ENCODE results near the gene DUSP8. TPM values are rescaled to one million over a fixed set of nuclear protein-coding genes. Genes with fewer than 3 reads are reported as not detected.

DUSP8 gene
- total RNA-seq, 4 donors from 2014 or later: 13.3 to 31.8 (median 19.8) TPM

DNA sequence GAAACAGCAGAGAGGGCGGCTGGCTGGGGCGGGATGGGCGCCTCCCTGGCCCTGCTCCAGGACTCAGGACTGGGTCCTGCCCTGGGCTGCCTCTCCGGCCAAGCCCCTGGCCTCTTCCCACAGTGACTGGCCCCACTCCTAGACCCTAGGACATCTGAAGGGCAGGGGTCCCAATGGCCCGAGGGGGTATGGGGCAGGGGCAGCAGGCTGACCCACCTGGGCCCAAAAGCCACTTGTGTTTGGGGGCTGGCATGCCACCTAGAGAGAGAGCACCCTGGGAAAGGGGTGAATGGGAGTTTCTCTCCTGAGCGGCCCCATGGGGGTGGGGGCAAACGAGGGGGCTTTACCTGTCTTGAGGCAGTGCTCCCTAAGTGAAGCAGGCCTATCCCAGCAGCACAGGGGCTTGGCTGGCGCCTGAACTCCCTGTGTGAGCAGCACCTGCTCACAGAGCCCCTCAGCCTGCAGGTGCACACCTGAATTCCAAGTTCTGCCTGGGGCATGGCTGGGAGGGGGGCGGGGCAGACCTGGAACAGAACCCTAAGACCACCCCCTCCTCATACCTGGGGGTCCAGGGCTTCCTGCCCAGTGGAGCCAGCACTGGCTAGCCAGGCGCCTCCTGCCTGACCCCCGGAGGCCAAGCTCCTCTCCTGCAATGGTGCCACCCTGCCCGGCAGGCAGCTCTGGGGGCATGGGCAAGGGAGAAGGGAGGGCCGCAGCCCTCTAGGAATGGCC, 16.9 kb downstream of the DUSP8 start:
- Histone ChIP-seq H3K9me3 (no peaks in the 10 kb centered on the region), H3K27me3 (no peaks in the 10 kb centered on the region), H3K36me3 (peaks cover 0 to 6% (median 0%) of the 10 kb centered on the region in 4 donors), H3K27ac (peak overlapping the region in 1 of 4 donors; percentile 22), H3K4me1 (peaks cover 31 to 48% (median 38%) of the 10 kb centered on the region in 4 donors), H3K4me3 (no peak overlapping the region)
- 63 to 71% methylated on average over 4 to 12 of the region's 13 CpGs for WGBS, 2 donors (ENCODE audit: low coverage in 1 of 2)
- TF ChIP-seq POLR2AphosphoS5 (IDR thresholded peaks at IDR 0.05) (no peak), EP300 (IDR thresholded peaks at IDR 0.05; ENCODE audit: low read depth) (no peak), POLR2A (IDR thresholded peaks at IDR 0.05) (no peak)
- TF ChIP-seq, protein P1, sequence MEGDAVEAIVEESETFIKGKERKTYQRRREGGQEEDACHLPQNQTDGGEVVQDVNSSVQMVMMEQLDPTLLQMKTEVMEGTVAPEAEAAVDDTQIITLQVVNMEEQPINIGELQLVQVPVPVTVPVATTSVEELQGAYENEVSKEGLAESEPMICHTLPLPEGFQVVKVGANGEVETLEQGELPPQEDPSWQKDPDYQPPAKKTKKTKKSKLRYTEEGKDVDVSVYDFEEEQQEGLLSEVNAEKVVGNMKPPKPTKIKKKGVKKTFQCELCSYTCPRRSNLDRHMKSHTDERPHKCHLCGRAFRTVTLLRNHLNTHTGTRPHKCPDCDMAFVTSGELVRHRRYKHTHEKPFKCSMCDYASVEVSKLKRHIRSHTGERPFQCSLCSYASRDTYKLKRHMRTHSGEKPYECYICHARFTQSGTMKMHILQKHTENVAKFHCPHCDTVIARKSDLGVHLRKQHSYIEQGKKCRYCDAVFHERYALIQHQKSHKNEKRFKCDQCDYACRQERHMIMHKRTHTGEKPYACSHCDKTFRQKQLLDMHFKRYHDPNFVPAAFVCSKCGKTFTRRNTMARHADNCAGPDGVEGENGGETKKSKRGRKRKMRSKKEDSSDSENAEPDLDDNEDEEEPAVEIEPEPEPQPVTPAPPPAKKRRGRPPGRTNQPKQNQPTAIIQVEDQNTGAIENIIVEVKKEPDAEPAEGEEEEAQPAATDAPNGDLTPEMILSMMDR (IDR thresholded peaks at IDR 0.05): no peak
- in situ Hi-C loops (cut with MboI; ENCODE audit: low pct_ligation_motif_present in 1 of 4, low pct_unique_long_range_greater_than_20kb in 1 of 4, low sequenced_read_pairs in 3 of 4): no loop called here
- DNase-seq: no peak
- intact Hi-C loops (cut with DNase I; ENCODE audit: low total_unique reads): no loop called here

DNA sequence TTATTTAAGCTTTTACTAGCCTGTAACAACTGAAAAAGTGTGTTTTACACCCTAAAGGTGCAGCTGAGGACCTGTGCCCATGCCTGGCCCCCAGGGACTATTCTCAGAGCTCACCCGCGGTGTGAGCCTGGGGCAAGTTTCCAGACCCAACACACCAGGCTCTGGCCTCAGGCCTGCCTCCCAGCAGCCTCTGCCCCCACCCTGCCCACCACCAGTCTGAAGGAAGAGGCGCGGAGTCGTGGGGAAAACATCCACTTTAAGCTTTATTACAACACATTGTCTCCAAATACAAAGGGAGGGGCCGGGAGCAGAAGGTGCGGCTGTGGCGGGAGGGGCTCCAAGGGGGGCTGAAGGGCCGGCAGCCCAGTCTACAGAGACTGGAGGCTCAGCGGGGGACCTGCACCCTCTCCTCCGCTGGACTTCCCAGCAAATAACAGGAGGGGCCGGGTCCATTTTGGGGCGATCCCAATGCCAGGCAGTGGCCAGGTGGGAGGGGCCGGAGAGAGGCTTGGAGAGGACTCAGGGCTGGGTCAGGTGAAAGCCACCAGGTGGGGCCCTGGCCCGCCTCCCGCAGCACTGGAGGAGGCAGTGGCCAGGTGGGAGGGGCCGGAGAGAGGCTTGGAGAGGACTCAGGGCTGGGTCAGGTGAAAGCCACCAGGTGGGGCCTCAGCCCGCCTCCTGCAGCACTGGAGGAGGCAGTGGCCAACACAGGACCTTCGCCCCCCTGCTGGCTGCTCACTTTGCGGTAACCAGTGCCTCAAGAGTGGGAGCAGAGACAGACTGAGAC, 18.1 kb downstream of the DUSP8 start:
- TF ChIP-seq POLR2AphosphoS5 (IDR thresholded peaks at IDR 0.05) (no peak), EP300 (IDR thresholded peaks at IDR 0.05; ENCODE audit: low read depth) (no peak), POLR2A (IDR thresholded peaks at IDR 0.05) (peak; percentile 30)
- TF ChIP-seq, protein P1 (IDR thresholded peaks at IDR 0.05): peak; percentile 23 to 76 (median 49)
- in situ Hi-C loops (cut with MboI; ENCODE audit: low pct_ligation_motif_present in 1 of 4, low pct_unique_long_range_greater_than_20kb in 1 of 4, low sequenced_read_pairs in 3 of 4) (no loop called here), intact Hi-C loops (cut with DNase I; ENCODE audit: low total_unique reads) (no loop called here)
- Histone ChIP-seq H3K9me3 (no peaks in the 10 kb centered on the region), H3K27me3 (no peaks in the 10 kb centered on the region), H3K36me3 (peaks cover 0 to 6% (median 0%) of the 10 kb centered on the region in 4 donors), H3K4me3 (no peak overlapping the region), H3K4me1 (peaks cover 20 to 38% (median 27%) of the 10 kb centered on the region in 4 donors), H3K27ac (peak overlapping the region in 2 of 4 donors; percentile 6 to 47)
- DNase-seq: peak; percentile 89
- 46% methylated on average over 18 of the region's 20 CpGs; no CpG with 5 or more reads in 1 of the 2 donors for WGBS, 2 donors (ENCODE audit: low coverage in 1 of 2)

DNA sequence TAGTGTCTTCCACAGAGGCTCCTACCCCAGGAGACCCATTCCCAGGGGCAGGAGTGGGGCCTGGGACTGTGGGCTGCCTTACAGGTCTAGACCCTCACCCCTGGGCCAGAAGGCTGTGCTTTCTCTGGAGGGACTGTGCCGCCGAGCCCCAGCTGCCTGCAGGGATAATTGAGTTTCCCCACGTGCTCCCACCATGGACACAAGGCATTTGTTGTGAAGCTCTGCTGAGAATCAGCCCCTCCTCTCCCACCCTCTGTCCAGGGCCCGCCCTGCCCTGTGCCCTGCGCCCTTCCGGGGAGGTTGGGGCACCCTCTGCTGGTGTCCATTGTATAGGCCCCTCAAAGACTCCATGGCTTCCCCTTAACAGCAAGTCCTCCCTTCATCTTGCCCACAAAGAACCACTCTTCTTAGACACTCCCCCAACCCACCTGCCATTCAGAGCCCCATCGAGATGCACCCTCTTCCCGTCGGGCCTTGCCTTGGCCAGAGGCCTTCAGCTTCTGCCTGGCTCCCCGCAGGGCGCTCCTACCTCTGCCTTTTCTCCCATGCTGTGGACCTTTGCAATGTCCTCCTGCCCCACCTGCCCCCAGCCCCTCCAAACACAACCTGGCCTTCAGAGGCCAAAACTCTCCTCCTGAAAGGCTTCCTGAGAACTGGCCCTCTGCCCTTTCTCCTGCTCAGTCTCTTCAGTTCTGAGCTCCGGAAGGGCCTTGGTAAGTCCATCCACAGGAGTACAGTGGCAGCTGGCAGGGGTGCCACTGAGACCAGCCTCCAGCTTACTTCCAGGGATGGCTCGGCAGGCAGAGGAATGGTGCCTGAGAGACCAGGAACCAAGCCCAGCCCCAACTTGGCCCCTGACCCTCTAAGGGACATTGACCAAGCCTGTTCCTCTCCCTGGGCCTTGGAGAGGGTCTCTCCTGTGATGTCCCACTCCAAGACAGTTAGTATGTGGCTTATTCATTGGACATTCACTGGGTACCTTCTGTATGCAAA, 22.4 kb downstream of the DUSP8 start:
- Histone ChIP-seq H3K36me3 (no peaks in the 10 kb centered on the region), H3K4me3 (no peak overlapping the region), H3K27ac (peak overlapping the region; percentile 62 to 78 (median 72)), H3K4me1 (peaks cover 15 to 45% (median 38%) of the 10 kb centered on the region in 4 donors), H3K9me3 (no peaks in the 10 kb centered on the region), H3K27me3 (peaks cover 26% of the 10 kb centered on the region)
- 81% methylated on average over 9 of the region's 13 CpGs; no CpG with 5 or more reads in 1 of the 2 donors for WGBS, 2 donors (ENCODE audit: low coverage in 1 of 2)
- intact Hi-C loops (cut with DNase I; ENCODE audit: low total_unique reads): no loop called here
- DNase-seq: no peak
- no peak for TF ChIP-seq EP300 (IDR thresholded peaks at IDR 0.05; ENCODE audit: low read depth)
- no peak for TF ChIP-seq POLR2A (IDR thresholded peaks at IDR 0.05)
- in situ Hi-C loops (cut with MboI; ENCODE audit: low pct_ligation_motif_present in 1 of 4, low pct_unique_long_range_greater_than_20kb in 1 of 4, low sequenced_read_pairs in 3 of 4): no loop called here

DNA sequence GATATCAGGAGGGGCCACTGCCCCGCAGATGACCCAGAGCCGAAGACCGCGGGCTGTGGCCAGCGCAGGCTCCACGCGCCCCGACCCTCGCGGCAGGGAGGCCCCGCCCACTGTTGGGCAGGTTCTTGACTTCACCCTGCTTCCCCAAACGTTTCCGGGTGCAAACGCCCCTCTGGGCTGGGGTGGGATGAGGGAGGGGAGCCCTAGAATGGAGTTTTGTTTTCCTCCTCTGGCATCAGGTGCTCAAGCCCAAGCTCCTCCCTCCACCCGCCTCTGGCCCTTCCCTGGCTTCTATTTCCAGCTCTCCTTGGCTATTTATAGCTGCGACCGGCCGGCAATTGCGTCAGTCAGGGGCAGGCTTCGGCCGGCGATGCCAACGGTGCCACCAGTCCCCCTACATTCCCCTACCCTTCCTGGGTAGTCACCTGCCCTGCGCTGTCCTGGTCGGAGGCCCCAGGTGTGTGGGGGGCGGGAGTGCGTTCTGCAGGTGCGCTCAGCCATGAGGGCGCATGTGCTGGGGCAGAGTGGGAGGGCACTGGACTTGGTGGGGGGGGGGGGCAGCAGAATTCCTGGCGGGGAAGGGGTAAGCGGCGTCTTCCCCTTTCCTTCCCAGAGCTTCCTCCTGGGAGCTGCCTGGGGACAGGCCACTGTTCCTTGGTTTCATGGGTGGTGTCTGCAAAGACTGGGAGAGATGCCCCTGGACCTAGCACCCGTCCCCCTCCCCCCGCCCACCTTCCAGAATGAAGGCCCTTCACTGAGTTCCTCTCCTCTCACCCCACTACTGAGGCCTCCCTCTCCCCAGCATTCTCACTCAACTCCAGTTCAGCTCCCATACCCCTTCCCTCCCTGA, 23.6 kb downstream of the DUSP8 start:
- peak; percentile 62 for TF ChIP-seq EP300 (IDR thresholded peaks at IDR 0.05; ENCODE audit: low read depth)
- TF ChIP-seq, protein P1 (IDR thresholded peaks at IDR 0.05): no peak
- TF ChIP-seq POLR2AphosphoS5 (IDR thresholded peaks at IDR 0.05): peak; percentile 72 to 81 (median 77)
- peak; percentile 74 for TF ChIP-seq POLR2A (IDR thresholded peaks at IDR 0.05)
- peaks cover 26% of the 10 kb centered on the region for H3K27me3 ChIP-seq
- in situ Hi-C loops (cut with MboI; ENCODE audit: low pct_ligation_motif_present in 1 of 4, low pct_unique_long_range_greater_than_20kb in 1 of 4, low sequenced_read_pairs in 3 of 4) (no loop called here), intact Hi-C loops (cut with DNase I; ENCODE audit: low total_unique reads) (no loop called here)
- no peaks in the 10 kb centered on the region for H3K36me3 ChIP-seq
- no peaks in the 10 kb centered on the region for H3K9me3 ChIP-seq
- peak; percentile 87 for DNase-seq
- peak overlapping the region in 2 of 4 donors; percentile 20 to 50 for H3K4me3 ChIP-seq
- H3K4me1 ChIP-seq: peaks cover 12 to 34% (median 31%) of the 10 kb centered on the region in 4 donors
- whole genome bisulfite sequencing, 2 donors (ENCODE audit: low coverage in 1 of 2): 18% methylated on average over 32 of the region's 34 CpGs; no CpG with 5 or more reads in 1 of the 2 donors
- peak overlapping the region; percentile 62 to 78 (median 72) for H3K27ac ChIP-seq
